Measurements from ENCODE around the gene PHF21A.

The PHF21A gene

DNA sequence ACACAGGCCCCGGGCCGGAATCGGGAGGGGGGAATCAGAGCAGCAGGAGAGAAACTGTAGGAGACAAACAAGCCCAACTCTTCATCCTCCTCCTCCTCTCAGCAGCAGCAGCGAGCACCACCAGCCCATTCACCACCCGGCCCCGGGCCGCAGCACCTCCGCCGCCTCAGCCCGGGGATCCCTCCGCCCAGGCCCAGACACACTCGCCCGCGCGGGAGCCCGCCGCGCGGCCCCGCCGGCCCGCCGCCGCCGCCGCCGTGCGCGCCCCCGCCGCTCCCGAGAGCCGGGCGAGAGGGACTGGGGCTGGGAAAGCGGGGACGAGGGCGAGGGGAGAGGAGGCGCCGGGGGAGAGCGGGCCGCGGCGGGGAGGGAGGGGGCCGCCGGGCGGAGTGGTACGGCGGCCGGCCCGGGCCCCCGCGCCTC is at the start of gene PHF21A:
Gene PHF21A, minus strand, starts transcription at position 154 of the 423 bp plus-strand sequence. CDS start 37,235 bp downstream, outside the sequence.
- no peak for DNase-seq (ENCODE audit: low spot score)

DNA sequence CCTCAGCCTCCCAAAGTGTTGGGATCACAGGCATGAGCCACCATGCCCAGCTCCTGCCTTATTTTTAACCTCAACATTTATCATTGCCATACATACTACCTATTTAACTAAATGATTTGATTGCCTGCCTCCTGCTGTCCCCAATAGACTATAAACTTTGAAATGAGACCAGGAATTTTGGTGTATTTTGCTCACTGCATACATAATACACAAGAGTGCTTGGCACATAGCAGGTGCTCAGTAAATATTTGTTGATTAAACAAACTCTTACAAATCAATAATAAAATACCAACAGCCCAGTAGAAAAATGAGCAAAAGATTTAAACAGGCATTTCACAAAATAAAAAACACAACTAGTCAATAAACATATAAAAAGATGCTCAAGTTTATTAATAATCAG is 49.5 kb upstream of the PHF21A start:
- DNase-seq (ENCODE audit: low spot score) = no peak

DNA sequence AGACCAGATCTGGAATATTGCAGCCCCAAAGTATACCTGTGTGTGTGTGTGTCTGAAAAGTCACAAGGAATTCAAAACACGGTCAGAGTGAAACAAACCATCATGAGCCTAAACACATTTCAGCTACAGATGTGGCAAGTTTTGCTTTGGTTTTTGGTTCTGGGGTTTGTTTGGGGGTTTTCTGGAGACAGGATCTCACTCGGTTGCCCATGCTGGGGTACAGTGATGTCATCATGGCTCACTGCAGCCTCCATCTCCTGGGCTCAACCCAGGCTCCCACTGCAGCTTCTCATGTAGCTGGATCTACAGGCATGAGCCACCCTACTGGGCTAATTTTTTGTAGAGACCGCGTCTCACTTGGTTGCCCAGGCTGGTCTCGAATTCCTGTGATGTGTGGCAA is 41.4 kb upstream of the PHF21A start:
- DNase-seq (ENCODE audit: low spot score) = no peak

DNA sequence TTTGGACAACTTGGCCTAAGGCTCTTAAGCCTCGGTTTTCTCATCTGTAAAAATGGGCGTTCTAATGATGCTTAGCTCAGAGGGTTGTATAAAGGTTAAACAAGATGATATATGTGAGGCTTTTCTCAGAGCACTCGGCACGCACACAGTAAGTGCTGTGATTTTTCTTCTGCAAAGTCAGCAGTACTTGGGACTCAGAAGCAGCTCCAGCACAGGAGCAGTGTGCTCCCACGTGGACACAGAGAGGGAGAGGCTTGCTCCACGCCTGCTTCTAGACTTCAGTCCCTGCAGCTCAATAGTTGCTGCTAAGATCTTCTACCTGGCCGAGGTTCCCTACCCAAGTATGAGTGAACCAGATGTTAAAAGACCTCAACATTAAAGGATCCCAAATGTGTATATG is 39.9 kb upstream of the PHF21A start:
- no peak for DNase-seq (ENCODE audit: low spot score)

DNA sequence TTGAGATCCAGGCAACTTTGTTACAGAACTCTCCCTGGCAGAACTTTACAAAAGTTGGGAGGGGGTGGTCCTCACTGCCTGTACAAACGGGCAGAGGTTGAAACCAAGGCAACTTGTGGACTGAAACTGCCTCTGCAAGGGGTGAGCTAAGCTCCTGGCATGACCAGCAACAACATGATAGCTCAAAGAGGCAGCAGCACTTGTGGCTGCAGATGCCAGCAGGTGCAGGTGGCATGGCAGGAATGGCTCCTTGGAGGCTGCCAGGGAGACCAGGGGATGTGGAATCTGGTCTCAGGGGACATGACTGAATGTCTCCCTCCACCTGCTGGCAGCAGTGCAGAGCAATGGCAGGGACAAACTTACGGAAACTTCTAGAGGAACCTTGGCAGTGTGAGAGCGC is 38.8 kb upstream of the PHF21A start:
- DNase-seq (ENCODE audit: low spot score) = no peak

DNA sequence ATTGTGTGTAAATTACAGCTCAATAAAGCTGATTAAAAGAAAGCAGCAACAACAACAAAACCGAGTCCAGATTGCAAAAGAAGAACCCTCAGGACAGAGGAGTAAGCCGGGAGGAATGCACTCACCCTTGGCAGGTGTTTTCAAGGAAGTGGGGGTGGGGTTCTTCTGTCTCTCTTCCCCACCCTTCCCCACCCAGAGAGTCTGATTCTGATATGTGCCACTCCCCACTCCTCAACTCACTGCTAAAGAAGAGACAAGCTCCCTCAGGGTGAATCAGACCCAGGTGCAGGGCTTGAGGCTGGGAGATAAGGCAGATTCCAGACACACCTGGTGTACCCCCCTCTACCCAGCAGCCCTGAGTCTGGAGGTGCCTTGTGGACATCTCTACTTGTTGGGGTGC is 38.4 kb upstream of the PHF21A start:
- DNase-seq (ENCODE audit: low spot score) = no peak

DNA sequence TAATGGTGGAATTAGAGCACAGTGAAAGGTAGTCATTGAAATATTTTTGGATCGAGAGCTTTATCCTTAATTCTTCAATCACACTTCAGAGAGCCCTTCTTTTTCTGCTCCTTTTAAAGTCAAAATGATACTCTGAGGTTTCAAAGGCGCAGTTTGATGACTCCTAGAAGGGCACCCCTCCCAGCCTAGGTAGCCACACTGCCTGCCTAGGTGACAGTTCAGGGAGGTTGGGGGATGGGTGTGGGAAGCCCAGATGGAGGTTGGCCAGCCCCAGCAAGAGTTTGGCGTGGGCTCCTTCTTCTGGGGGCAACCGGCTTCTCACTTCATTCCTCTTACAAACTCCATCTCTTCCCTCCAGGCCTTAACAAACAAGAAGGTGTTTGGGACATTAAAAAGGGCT is 28.6 kb upstream of the PHF21A start:
- DNase-seq (ENCODE audit: low spot score) = no peak

DNA sequence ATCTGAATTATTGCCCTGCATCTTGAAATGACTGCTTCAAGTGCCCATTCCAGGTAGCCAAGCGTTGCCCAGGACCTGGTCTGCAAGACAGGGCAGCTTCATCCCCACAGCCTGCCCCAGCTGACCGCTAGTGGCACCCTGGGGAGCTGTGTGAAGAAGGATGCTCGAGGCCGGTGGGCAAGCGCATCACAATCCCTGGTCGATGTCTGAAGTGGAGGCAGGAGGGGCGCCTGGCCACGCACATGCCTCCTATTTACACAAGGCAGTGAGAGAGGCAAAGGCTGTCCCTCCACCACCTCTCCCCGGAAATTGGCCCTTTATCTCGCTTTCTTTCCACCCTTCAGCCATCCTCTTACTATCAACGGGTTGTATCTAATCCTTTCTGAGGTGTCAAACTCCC is 28.1 kb upstream of the PHF21A start:
- no peak for DNase-seq (ENCODE audit: low spot score)

DNA sequence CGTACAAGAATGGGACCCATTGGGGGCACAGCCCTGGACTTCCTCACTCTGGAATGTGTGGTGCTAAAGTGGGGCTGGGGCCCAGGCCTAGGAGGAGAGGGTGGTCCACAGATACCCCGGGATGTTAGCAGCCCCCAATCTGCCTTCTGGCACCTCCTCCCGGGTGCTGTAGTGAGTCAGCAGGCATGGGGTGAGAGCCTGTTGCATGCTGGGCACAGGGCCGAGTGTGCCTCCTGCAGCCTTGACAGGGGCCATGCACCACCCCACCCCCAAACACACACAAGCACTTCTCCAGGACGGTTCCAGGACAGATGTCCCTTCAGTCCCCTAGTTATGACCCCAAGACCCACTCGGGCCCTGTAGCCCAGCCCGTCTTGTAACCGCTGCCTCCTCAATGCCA is 23.5 kb upstream of the PHF21A start:
- no peak for DNase-seq (ENCODE audit: low spot score)

DNA sequence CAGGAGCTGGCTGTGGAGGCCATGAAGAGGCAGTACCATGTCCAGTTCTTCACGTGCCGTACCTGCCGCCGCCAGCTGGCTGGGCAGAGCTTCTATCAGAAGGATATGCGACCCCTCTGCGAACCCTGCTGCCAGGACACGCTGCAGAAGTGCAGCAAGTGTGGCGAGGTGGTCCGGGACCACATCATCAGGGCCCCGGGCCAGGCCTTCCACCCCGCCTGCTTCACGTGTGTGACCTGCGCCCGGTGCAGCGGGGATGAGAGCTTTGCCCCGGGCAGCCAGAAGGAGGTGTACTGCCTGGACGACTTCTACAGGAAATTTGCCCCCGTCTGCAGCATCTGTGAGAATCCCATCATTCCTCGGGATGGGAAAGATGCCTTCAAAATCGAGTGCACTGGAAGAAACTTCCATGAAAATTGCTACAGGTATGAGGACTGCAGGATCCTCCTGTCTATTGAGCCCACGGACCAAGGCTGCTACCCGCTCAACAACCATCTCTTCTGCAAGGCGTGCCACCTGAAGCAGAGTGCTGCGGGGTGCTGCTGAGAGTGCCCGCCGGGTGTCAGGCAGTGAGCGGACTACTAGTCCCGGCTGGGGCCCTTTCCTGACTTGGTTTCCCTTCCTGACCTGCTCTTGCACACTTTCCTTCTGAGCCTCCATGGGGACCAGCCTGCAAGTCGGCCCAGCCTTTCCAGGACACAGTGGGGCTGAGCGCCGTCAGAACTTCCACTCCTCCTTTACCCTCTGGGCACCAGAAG is 22.0 kb upstream of the PHF21A start:
- DNase-seq (ENCODE audit: low spot score) = no peak

DNA sequence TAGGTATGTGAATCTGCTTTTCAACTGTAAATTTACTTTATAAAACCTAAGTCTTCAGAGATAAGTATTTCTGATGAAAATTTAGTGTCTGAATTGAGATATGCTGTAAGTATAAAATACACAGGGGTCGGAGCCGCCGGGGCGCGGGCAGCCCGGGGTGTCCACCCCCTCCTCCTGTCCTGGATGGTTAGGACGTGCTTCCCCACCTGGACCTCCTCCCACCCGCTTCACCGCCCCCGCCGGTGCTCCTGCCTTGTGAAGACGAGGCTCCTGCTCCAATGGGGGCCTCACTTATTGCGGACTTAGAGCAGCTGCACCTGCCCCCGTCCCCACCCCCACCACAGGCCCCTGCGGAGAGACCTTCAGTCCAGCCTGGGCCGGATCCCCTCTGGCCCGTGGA is 21.3 kb upstream of the PHF21A start:
- DNase-seq (ENCODE audit: low spot score) = no peak

DNA sequence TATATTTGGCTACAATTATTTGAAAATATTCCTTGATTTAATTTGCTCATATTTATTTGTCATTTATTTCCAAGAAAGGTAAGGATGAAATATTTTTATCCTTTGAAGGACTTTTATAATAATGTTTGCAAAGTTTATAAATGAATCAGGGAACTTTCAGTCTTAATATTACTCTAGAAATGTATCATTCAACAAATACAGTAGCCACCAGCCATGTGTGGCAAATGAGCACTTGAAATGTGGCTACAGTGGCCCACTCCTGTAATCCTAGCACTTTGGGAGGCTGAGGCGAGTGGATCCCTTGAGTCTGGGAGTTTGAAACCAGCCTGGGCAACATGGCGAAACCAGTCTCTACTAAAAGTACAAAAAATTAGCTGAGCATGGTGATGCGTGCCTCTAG is 20.3 kb upstream of the PHF21A start:
- DNase-seq (ENCODE audit: low spot score) = no peak

DNA sequence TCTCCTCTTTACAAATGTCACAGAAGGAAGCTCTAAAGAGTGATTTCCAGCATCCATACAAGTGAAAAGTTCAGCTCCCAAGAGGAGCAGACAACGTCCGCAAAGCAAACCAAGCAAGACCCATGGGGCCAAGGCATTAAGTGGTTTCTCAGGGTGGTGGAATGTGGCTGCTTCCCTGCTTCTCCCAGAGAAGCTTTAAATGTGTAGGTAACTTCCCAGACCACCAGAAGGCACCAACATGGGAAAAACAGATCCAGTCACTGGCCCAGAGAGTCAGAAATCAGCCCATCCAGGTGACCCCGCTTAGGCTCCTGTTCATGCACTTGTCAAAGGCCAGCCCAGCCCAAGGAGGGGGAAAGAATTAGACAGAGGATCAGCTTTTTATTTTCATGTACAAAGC is 13.3 kb upstream of the PHF21A start:
- DNase-seq (ENCODE audit: low spot score) = no peak

DNA sequence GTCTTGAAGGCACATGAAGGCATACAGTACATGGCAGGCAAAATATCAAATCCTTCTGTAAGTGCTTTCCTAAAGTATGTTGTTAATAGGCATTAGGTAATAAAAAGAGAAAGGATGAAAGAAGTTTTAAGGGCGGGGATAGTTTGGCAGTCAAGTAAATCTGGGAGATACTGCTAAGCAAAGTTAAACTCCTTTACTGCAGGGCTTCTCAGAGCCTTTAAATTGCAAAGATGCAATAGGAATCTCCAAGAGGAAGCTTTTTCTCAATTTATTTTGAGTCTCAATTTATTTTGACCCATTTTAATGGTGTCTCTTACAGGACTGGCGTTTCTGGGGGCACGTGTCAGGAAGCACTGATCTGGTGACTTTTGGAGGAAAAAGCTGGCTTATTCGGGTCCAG is 12.8 kb upstream of the PHF21A start:
- no peak for DNase-seq (ENCODE audit: low spot score)

DNA sequence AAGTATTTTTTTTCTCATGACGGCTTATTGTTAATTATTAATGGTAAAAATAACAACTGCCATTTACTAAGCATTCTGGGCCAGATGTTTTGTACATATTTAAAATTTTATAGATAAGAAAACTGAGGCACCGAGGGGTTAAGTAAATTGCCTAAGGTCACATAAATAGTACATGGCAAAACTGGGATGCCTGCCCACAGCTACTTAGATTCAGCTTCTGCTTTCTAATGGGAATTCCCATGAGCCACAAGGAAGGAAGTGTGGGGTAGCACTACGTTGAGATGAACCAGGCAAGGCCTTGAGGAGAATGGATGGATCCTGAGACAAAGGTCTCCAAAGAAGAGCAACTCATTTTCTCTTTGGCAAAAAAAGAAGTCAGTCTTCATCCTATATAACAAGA is 11.9 kb upstream of the PHF21A start:
- no peak for DNase-seq (ENCODE audit: low spot score)

DNA sequence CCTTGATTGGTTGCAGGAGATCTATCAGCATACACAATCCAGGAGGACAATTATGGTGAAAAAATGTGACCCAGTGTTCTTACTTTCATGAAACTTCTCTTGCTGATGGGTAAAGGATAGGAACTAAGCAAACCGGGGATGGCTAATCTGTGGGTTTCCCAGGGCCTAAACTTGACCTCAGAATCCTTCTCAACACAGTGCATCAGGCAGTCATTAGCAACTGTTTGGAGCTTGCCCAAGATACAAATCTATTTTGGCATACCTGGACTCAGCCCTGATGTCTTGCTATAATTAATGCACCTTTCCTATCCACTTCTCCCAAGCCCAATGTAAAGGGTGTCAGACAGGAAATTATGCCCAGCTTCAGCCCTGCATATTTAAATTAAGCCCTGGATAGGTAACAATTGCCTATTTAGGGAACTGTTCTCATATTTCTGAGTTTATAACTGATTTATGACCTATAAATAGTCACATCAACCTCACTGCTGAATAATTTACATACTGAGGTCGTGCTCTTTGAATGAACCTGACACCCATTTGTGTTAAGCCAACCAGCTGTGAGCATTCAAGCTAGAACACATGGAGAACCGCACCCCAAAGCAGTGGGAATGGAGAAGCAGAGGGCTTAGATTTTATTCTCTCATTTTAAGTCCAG is 9.2 kb upstream of the PHF21A start:
- DNase-seq (ENCODE audit: low spot score) = no peak

DNA sequence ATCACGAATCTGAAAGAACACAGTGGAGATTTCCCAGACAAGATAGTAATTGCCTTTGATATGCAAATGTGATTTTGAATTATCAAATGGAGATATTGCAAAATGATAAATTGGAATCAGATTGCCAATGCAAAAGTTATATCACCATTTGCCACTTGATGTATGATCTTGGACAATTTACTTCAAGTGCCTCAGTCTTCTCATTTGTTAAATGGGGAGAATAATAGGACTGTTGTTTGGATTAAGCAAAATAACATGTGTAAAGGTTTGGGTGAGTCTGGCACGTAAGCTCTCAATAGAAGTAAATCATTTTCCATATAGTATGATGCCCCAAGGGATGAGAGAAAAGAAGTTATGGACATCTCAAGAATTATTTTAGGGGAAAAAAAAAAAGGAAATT is 7.9 kb upstream of the PHF21A start:
- DNase-seq (ENCODE audit: low spot score) = no peak

DNA sequence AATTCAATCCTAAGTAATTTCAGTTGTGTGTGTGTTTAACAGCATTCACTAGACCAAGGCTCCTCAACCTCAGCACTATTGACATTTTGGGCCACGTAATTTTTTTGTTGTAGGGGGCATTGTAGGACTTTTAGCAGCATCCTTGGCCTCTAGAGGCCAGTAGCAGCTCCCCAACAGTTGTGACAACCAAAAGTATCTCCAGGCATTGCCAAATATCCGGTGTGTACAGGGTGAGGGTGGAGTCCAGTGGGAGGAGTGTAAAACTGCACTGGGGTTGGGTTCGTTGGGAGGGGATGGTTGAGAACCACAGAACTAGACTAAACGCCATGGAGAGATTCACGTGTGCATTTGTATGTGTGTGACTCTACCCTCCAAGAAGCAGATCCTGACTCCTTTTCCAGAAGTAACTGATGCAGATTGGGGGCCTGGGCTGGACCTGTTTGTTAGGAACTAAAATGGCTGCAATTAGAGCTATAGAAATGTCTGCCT is 5.9 kb upstream of the PHF21A start:
- no peak for DNase-seq (ENCODE audit: low spot score)

DNA sequence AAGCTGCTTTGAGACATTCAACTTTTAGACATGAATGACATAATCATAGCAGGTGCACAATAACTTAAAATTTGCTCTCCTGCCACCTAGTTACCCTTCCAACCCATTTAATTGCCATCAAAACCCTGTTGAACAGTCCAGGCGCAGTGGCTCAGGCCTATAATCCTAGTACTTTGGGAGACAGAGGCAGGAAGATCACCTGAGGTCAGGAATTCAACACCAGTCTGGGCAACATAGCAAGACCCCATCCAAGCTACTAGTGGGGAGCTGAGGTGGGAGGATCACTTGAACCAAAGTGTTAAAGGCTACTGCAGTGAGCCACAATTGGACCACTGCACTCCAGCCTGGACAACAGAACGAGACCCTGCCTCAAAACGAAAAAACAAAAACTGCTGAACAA is 4.0 kb upstream of the PHF21A start:
- no peak for DNase-seq (ENCODE audit: low spot score)

DNA sequence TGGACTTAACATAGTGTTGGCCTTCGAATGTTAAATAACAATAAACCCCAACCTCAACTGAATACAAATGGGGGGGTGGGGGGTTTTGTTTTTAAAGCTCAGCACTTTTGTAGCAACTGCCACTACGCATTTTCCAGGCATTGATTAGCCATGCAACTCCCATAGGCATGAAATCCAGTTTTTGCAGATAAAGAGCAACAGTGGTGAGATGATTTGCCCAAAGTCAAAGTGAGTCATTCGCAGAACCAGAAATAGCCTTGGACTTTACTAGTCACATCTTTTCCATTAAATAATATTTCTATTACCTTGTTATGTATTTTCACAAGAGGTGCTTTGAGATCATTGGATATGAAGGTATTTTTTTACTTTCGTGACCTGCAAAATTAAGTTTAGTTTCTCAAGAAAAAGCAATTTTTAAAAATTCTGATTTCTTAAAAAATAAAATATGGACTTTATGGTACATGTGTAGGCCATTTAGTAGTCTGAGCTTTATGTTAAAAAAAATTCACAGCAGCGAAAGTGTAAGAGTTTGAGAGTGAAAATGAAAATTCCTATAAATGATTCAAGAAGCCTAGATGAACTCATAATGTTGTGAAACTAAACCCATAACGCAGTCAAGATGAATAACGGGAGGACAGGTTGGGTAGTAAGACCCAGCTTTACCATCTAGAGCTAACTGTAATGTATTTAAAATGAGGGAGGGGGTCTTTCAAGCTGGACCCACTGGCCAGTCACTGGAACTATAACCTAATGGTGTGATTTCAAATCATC is 1.9 kb upstream of the PHF21A start:
- no peak for DNase-seq (ENCODE audit: low spot score)

DNA sequence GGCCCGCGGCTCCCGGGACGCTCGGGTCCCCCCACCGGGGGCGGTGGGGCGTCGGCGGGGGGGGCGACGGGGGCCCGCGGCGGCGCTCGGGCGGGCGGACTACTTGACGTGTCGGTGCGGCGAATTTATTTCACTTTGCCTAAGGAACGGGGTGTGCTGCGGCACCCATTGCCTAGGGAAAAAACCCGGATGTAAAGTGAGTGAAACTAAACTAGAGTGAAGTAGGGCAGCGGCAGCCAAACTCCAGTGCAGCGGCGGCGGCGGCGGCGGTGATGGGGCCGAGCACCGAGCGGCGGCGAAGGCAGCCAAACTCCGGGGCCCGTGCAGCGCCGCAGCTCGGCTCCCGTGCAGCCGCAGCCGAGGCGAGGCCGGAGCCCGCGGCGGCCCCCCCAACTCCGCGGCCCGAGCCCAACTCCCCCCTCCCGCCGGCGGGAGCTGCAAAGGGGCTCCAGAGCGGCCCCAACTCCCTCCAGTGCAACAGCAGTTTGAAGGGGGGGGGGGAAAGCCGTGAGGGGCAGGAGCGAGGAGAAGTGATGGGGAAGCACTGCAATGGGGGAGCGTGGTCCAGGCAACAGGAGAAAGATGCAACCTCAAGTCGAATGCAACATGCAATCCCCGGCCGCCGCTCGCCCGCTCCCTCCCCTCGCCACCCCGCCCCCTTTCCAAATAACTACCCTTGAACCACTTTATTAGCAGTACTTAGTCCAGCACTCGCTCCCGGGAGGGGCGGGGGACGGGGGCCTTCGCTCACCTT is 647 bp upstream of the PHF21A start:
- DNase-seq (ENCODE audit: low spot score) = peak; percentile 81
